BE2C (cell line): Measurements from ENCODE around the gene RNASE9.

Experiments
- DNase-seq: peaks from one replicate; pipeline ENCODE4 v3.0.0-alpha.2; 2020
- H3K27me3 ChIP-seq: fragments of 250-450 bp; sonication (Bioruptor Pico); 2 replicates; pipeline ENCODE4 v1.5.1; 2020; ENCODE audit warnings: mild to moderate bottlenecking
- H3K36me3 ChIP-seq: fragments of 250-450 bp; sonication (Bioruptor Pico); 2 replicates; pipeline ENCODE4 v1.5.1; 2020; ENCODE audit warnings: mild to moderate bottlenecking
- H3K4me1 ChIP-seq: fragments of 250-450 bp; sonication (Bioruptor Pico); 2 replicates; pipeline ENCODE4 v1.5.1; 2020
- H3K4me3 ChIP-seq: 2 replicates; pipeline ENCODE4 v1.5.1; 2011; ENCODE audit warnings: low read depth, low read length
- H3K9me3 ChIP-seq: fragments of 250-450 bp; sonication (Bioruptor Pico); 2 replicates; pipeline ENCODE4 v1.5.1; 2020
- TF ChIP-seq, protein P1 (sequence below): IDR thresholded peaks from 2 replicates; pipeline ENCODE4 v1.5.1; 2012; ENCODE audit warnings: mild to moderate bottlenecking, low read depth, low read length

Gene RNASE9

DNA sequence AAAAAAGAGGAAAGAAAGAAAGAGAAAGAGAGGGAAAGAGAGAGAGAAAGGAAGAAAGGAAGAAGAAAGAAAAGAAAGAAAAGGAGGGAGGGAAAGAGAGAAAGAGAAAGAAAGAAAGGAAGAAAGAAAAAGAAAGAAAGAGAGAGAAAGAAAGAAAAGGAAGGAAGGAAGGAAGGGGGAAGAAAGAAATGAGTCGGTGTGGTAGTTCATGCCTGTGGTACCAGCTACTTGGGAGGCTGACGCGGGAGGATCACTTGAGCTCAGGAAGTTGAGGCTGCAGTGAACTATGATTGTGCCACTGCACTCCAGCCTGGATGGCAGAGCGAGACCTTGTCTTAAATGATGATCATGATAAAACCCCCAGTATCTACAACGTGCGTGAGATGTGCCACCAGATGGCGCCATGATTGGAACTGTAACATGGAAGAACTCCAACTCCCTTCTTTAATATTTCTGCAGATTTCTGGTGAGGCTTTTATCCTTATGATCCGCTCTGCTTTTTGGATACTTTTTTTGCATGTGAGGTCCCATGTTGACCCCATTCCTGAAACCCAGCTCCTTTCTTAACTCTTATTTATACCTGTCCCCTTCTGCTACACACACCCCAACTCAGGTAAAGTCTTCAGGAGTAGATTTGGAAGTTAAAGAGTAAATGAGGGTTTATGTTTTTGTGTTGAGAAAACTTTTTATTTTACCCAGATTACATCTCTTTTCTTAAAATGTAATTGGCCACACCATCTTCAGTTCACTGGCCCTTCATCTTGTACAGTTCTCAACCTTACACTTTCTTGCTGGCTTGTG lies 29.9 kb downstream of the RNASE9 start:
- Histone ChIP-seq H3K36me3 (no peaks in the 10 kb centered on the region), H3K4me3 (no peak overlapping the region), H3K9me3 (no peaks in the 10 kb centered on the region), H3K27me3 (peaks cover 7% of the 10 kb centered on the region), H3K4me1 (no peaks in the 10 kb centered on the region)
- DNase-seq: peak; percentile 56
- TF ChIP-seq, protein P1, sequence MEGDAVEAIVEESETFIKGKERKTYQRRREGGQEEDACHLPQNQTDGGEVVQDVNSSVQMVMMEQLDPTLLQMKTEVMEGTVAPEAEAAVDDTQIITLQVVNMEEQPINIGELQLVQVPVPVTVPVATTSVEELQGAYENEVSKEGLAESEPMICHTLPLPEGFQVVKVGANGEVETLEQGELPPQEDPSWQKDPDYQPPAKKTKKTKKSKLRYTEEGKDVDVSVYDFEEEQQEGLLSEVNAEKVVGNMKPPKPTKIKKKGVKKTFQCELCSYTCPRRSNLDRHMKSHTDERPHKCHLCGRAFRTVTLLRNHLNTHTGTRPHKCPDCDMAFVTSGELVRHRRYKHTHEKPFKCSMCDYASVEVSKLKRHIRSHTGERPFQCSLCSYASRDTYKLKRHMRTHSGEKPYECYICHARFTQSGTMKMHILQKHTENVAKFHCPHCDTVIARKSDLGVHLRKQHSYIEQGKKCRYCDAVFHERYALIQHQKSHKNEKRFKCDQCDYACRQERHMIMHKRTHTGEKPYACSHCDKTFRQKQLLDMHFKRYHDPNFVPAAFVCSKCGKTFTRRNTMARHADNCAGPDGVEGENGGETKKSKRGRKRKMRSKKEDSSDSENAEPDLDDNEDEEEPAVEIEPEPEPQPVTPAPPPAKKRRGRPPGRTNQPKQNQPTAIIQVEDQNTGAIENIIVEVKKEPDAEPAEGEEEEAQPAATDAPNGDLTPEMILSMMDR: peak; percentile 71

DNA sequence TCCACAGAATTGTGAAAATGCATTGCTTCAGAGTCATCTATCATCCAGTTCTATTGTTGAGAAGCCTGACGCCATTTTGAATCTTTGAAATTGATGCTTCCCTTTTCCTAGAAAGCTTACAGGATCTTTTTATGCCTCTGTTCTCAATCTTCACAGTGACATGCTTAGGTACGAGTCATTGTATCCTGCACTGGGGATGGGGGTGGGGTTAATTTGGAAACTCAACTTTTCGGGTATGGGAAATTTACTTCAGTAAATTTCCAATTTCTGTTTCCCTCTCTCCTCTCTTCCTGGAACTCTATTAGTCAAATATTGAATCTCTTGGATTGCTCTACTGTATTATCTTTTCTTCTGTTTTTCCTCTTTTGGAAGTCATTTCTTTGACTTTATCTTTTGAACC lies 31.0 kb downstream of the RNASE9 start:
- DNase-seq: no peak

DNA sequence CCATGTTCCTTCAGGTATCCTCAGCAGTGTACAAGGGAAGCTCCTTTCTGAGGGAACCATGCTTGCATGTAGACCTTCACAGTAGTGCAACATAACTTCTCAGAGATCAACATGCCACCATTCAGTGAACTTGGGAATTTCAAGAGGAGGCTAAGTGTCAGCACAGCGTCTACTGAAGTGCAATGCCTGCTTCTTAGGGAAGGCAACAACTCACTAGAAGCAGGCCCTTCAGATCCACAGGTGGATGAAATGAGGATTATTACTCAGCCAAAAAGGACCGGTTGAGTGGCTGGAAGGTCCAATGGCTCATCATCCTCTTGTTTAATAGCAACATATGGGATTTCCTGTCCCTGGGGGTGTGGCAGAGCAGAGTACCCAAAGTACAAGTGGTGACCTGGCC lies 36.8 kb downstream of the RNASE9 start:
- H3K27me3 ChIP-seq: peaks cover 5% of the 10 kb centered on the region; the same call in 1 of the 2 replicates
- H3K36me3 ChIP-seq: no peaks in the 10 kb centered on the region
- no peak for DNase-seq
- H3K4me1 ChIP-seq: no peaks in the 10 kb centered on the region
- no peak overlapping the region for H3K4me3 ChIP-seq
- no peaks in the 10 kb centered on the region for H3K9me3 ChIP-seq
- TF ChIP-seq, protein P1: no peak

More for the DNA sequence above, 31.0 kb downstream of the RNASE9 start:
- Histone ChIP-seq H3K27me3 (peaks cover 7% of the 10 kb centered on the region; the same call in 1 of the 2 replicates), H3K36me3 (no peaks in the 10 kb centered on the region), H3K9me3 (no peaks in the 10 kb centered on the region), H3K4me3 (no peak overlapping the region), H3K4me1 (no peaks in the 10 kb centered on the region)
- TF ChIP-seq, protein P1: no peak

DNA sequence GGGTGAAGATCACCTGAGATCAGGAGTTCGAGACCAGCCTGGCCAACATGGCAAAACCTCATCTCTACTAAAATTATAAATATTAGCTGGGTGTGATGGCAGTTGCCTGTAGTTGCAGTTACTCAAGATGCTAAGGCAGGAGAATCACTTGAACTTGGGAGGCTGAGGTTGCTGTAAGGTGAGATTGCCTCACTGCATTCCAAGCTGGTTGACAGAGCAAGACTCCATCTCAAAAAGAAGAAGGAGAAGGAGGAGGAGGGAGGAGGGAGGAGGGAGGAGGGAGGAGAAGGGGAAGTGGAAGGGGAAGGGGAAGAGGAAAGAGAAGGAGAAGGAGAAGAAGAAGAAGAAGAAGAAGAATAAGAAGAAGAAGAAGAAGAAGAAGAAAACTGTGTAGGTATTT lies 38.5 kb downstream of the RNASE9 start:
- no peaks in the 10 kb centered on the region for H3K9me3 ChIP-seq
- no peak overlapping the region for H3K4me3 ChIP-seq
- no peak for DNase-seq
- no peaks in the 10 kb centered on the region for H3K4me1 ChIP-seq
- H3K27me3 ChIP-seq: no peaks in the 10 kb centered on the region; the same call in 1 of the 2 replicates
- TF ChIP-seq, protein P1: no peak
- H3K36me3 ChIP-seq: no peaks in the 10 kb centered on the region

DNA sequence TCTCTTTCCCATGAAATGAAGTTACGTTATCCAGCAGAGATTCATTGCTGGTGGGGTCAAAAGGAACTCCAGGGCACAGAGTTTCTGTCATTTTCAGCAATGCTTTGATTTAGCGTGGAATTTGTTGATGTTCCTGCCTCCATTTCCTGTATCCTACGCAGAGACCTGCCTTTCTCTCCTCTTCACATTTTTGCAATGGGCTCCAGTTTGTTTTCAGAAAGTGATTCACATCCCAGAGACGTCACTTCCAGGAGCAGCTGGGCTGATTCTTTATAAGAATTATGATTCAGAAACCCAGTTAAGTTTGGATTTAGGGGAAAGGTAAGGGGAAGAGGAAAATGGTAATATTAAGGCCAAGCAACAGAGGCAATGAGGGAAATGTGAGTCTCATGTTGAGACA lies 43.9 kb downstream of the RNASE9 start:
- Histone ChIP-seq H3K4me1 (no peaks in the 10 kb centered on the region), H3K27me3 (peaks cover 7% of the 10 kb centered on the region), H3K36me3 (no peaks in the 10 kb centered on the region), H3K4me3 (no peak overlapping the region), H3K9me3 (no peaks in the 10 kb centered on the region)
- no peak for DNase-seq
- TF ChIP-seq, protein P1: no peak

DNA sequence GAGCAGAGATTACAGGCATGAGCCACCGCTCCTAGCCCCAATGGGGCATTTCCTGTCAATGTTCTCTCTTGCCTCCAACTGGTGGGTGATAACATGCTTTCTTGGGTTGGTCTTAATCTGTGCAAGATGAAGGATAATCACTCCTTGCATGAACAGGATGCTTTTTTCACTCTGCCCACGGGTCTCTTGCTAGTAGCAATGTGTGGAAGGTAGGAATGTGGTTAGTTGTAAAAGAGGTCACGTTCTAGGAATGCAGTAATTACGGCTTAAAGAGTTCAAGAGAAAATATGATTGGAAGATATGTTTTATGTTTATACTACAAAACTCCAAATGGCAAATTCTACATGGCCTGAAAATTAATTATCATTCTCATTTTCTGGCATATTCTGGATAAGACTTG lies 45.0 kb downstream of the RNASE9 start:
- H3K36me3 ChIP-seq: no peaks in the 10 kb centered on the region
- peaks cover 11% of the 10 kb centered on the region for H3K27me3 ChIP-seq
- DNase-seq: no peak
- no peaks in the 10 kb centered on the region for H3K9me3 ChIP-seq
- TF ChIP-seq, protein P1: no peak
- no peaks in the 10 kb centered on the region for H3K4me1 ChIP-seq
- no peak overlapping the region for H3K4me3 ChIP-seq
